ENCODE data around the gene NR2F6. TPM values are rescaled to one million over a fixed set of nuclear protein-coding genes. Genes with fewer than 3 reads are reported as not detected.

Gene NR2F6
- total and polyA plus RNA-seq, 4 donors: 26.1 to 65.5 (median 27.4) TPM

- Histone ChIP-seq H3K27ac (ENCODE audit: low read depth in 1 of 2, low read length in 1 of 2) (peak overlapping the region in 1 of 2 donors; percentile 80), H3K9me3 (ENCODE audit: control insufficient read depth in 4 of 4, insufficient read depth in 3 of 4, low read length in 3 of 4) (peaks cover 0 to 5% (median 0%) of the 10 kb centered on the region in 4 donors), H3K4me3 (no peak overlapping the region), H3K27me3 (ENCODE audit: control insufficient read depth in 3 of 3, insufficient read depth in 3 of 3, low read length in 2 of 3) (no peaks in the 10 kb centered on the region), H3K9ac (ENCODE audit: insufficient read depth in 1 of 2, low read length in 2 of 2) (no peak overlapping the region), H3K36me3 (ENCODE audit: control insufficient read depth in 4 of 4, insufficient read depth in 4 of 4, low read length in 4 of 4) (peaks cover 0 to 9% (median 0%) of the 10 kb centered on the region in 4 donors), H3K4me1 (ENCODE audit: control insufficient read depth in 5 of 5, insufficient read depth in 5 of 5, low read length in 5 of 5) (peaks cover 0 to 4% (median 0%) of the 10 kb centered on the region in 5 donors)
- ATAC-seq (ENCODE audit: insufficient read depth, low FRiP score): peak; percentile 40
- 68 to 76% methylated on average over 18 of the region's 18 CpGs for WGBS, 2 donors
- TF ChIP-seq, protein P1, sequence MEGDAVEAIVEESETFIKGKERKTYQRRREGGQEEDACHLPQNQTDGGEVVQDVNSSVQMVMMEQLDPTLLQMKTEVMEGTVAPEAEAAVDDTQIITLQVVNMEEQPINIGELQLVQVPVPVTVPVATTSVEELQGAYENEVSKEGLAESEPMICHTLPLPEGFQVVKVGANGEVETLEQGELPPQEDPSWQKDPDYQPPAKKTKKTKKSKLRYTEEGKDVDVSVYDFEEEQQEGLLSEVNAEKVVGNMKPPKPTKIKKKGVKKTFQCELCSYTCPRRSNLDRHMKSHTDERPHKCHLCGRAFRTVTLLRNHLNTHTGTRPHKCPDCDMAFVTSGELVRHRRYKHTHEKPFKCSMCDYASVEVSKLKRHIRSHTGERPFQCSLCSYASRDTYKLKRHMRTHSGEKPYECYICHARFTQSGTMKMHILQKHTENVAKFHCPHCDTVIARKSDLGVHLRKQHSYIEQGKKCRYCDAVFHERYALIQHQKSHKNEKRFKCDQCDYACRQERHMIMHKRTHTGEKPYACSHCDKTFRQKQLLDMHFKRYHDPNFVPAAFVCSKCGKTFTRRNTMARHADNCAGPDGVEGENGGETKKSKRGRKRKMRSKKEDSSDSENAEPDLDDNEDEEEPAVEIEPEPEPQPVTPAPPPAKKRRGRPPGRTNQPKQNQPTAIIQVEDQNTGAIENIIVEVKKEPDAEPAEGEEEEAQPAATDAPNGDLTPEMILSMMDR (IDR thresholded peaks at IDR 0.05; ENCODE audit: control extremely low read depth, extremely low read depth): no peak
- no peak for DNase-seq
Measured at GRCh38 chr19:17255150-17255621, 9.5 kb upstream of the NR2F6 start.

DNA sequence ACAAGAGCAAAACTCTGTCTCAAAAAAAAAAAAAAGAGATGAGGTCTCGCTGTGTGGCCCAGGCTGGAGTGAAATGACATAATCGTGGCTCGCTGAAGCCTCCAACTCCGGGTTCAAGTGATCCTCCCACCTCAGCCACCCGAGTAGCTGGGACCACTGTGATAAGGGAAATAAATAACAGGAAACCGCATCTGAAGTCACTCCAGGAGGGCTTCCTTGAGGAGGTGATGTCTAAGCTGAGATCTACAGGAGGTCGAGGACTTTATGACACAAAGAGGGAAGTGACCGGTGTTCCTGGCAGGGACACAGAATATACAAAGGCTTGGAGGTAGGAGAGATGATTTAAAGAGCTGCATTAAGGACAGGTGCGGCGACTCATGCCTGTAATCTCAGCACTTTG, 8.9 kb upstream of the NR2F6 start:
- TF ChIP-seq, protein P1 (IDR thresholded peaks at IDR 0.05; ENCODE audit: control extremely low read depth, extremely low read depth): no peak
- H3K4me3 ChIP-seq: no peak overlapping the region
- no peak overlapping the region for H3K9ac ChIP-seq (ENCODE audit: insufficient read depth in 1 of 2, low read length in 2 of 2)
- no peak for ATAC-seq (ENCODE audit: insufficient read depth, low FRiP score)
- H3K4me1 ChIP-seq (ENCODE audit: control insufficient read depth in 5 of 5, insufficient read depth in 5 of 5, low read length in 5 of 5): peaks cover 0 to 4% (median 0%) of the 10 kb centered on the region in 5 donors
- H3K36me3 ChIP-seq (ENCODE audit: control insufficient read depth in 4 of 4, insufficient read depth in 4 of 4, low read length in 4 of 4): peaks cover 0 to 9% (median 0%) of the 10 kb centered on the region in 4 donors
- peak overlapping the region in 1 of 2 donors; percentile 46 for H3K27ac ChIP-seq (ENCODE audit: low read depth in 1 of 2, low read length in 1 of 2)
- DNase-seq: no peak
- H3K27me3 ChIP-seq (ENCODE audit: control insufficient read depth in 3 of 3, insufficient read depth in 3 of 3, low read length in 2 of 3): no peaks in the 10 kb centered on the region
- H3K9me3 ChIP-seq (ENCODE audit: control insufficient read depth in 4 of 4, insufficient read depth in 3 of 4, low read length in 3 of 4): peaks cover 0 to 5% (median 0%) of the 10 kb centered on the region in 4 donors
- WGBS, 2 donors: 75 to 82% methylated on average over 10 of the region's 10 CpGs

DNA sequence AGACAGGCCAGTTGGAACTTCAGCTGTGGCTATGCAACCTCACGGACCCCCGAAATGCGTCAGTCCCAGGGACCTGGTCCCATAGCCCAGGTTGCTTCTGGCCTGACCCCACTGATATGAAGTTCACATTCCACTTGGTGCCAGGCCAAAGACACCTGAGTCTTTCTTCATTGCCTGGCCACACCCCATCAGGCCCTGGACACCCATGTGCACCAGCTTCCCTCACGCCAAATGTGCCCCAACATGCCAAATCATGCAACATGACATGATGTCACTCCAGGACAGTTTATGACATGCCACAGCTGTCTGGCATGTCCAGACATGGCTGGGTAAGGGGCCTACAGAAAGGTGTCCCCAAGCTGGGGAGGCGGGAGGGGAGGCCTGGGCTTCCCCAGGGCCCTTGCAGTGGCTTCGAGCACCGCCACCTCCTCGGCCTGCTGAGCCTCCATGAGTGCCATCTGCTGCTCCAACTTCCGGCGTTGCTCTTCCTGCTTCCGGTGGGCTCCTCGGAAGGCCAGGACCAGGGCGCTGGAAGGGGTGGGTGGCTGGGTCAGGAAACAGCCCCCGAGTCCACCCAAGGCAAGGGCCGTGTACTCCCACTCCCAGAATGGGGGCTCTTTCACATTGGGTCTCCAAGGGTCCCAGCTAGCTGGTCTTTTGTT, 4.3 kb upstream of the NR2F6 start:
- Histone ChIP-seq H3K9me3 (ENCODE audit: control insufficient read depth in 4 of 4, insufficient read depth in 3 of 4, low read length in 3 of 4) (no peaks in the 10 kb centered on the region), H3K4me3 (no peak overlapping the region), H3K9ac (ENCODE audit: insufficient read depth in 1 of 2, low read length in 2 of 2) (no peak overlapping the region), H3K27me3 (ENCODE audit: control insufficient read depth in 3 of 3, insufficient read depth in 3 of 3, low read length in 2 of 3) (no peaks in the 10 kb centered on the region), H3K4me1 (ENCODE audit: control insufficient read depth in 5 of 5, insufficient read depth in 5 of 5, low read length in 5 of 5) (peaks cover 0 to 15% (median 9%) of the 10 kb centered on the region in 5 donors), H3K27ac (ENCODE audit: low read depth in 1 of 2, low read length in 1 of 2) (peak overlapping the region in 1 of 2 donors; percentile 45), H3K36me3 (ENCODE audit: control insufficient read depth in 4 of 4, insufficient read depth in 4 of 4, low read length in 4 of 4) (peaks cover 0 to 2% (median 0%) of the 10 kb centered on the region in 4 donors)
- no peak for DNase-seq
- WGBS, 2 donors: 84 to 95% methylated on average over 12 to 15 of the region's 15 CpGs
- no peak for ATAC-seq (ENCODE audit: insufficient read depth, low FRiP score)
- TF ChIP-seq, protein P1 (IDR thresholded peaks at IDR 0.05; ENCODE audit: control extremely low read depth, extremely low read depth): no peak
